ENCODE results near the gene TNFRSF1A. TPM values are rescaled to one million over a fixed set of nuclear protein-coding genes. Genes with fewer than 3 reads are reported as not detected.
A peak's percentile ranks its signal among the peaks of the same experiment; 100 is the strongest.

Gene TNFRSF1A
- total and polyA plus RNA-seq, 9 of the 15 experiments (the other 6 are each of a cell fraction or from before 2014, with no cell fraction given) = 0.76 to 43.5 (median 30.0) TPM

DNA sequence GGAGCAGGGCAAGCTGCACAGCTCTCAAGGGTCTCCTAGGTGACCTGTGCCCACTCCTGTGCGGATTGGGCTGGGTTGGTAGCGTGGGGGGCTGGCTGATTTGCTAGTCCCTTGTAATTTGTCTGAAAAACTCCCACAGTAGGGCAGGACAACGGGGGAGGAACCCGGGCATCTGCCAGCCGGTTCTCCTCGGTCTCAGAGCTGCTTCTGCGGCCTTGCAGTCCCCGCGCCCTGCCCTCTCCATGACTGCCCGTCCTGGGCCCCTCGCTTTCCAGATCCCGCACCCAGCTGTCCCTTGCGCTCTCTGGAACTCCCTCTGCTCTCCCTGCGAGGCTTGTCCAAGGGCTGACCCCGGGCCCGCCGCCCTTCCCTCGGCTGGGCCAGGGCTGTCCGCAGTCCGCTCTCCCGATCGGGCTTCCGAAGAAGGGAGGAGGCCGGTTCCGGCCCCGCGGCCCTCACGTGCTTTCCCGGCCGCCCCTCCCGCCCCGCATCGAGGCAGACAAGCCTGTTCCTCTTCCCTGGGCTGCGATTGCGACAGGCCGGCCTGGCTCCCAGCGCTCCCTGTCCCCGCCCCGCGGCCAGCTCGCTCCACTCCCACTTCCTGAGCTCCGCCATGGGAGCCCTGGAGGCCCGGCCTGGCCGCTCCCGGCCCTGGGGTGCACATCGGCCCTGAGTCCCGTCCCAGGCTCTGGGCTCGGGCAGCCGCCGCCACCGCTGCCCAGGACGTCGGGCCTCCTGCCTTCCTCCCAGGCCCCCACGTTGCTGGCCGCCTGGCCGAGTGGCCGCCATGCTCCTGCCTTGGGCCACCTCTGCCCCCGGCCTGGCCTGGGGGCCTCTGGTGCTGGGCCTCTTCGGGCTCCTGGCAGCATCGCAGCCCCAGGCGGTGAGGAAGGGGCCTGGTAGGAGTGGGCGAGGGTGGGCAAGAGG is 42.0 kb upstream of the TNFRSF1A start, which contains the start of gene LTBR (continued):
- TF ChIP-seq CREB3 (tag; conservative IDR thresholded peaks at IDR 0.05; ENCODE audit: low read depth) (no peak), ATF1 (CRISPR knock-in tag; IDR thresholded peaks at IDR 0.05) (no peak), ATF1 (tag; IDR thresholded peaks at IDR 0.05) (0 out of 2 replicates have a peak, but pooled peaks have one; percentile 18), EP400 (IDR thresholded peaks at IDR 0.05) (peak; percentile 87), CREM (IDR thresholded peaks at IDR 0.05; ENCODE audit: low read depth) (peak; percentile 51; the same call in 1 of the 2 replicates), PATZ1 (CRISPR knock-in tag; IDR thresholded peaks at IDR 0.05; ENCODE audit: borderline replicate concordance) (no peak), TFE3 (CRISPR knock-in tag; IDR thresholded peaks at IDR 0.05) (peak; percentile 23; the same call in 1 of the 2 replicates), SUPT5H (IDR thresholded peaks at IDR 0.05) (peak; percentile 72), GABPB1 (CRISPR knock-in tag; IDR thresholded peaks at IDR 0.05) (no peak; the same call in 1 of the 2 replicates), MXI1 (IDR thresholded peaks at IDR 0.05; ENCODE audit: low read depth, low read length) (no peak), KLF16 (IDR thresholded peaks at IDR 0.05) (no peak), BHLHE40 (IDR thresholded peaks at IDR 0.05; ENCODE audit: low read length) (peak; percentile 97)
- TF ChIP-seq, protein P1, sequence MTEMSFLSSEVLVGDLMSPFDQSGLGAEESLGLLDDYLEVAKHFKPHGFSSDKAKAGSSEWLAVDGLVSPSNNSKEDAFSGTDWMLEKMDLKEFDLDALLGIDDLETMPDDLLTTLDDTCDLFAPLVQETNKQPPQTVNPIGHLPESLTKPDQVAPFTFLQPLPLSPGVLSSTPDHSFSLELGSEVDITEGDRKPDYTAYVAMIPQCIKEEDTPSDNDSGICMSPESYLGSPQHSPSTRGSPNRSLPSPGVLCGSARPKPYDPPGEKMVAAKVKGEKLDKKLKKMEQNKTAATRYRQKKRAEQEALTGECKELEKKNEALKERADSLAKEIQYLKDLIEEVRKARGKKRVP (CRISPR knock-in tag; IDR thresholded peaks at IDR 0.05) = no peak
- TF ChIP-seq, protein P2, sequence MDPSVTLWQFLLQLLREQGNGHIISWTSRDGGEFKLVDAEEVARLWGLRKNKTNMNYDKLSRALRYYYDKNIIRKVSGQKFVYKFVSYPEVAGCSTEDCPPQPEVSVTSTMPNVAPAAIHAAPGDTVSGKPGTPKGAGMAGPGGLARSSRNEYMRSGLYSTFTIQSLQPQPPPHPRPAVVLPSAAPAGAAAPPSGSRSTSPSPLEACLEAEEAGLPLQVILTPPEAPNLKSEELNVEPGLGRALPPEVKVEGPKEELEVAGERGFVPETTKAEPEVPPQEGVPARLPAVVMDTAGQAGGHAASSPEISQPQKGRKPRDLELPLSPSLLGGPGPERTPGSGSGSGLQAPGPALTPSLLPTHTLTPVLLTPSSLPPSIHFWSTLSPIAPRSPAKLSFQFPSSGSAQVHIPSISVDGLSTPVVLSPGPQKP (CRISPR knock-in tag; IDR thresholded peaks at IDR 0.05) = no peak
- TF ChIP-seq, protein P3, sequence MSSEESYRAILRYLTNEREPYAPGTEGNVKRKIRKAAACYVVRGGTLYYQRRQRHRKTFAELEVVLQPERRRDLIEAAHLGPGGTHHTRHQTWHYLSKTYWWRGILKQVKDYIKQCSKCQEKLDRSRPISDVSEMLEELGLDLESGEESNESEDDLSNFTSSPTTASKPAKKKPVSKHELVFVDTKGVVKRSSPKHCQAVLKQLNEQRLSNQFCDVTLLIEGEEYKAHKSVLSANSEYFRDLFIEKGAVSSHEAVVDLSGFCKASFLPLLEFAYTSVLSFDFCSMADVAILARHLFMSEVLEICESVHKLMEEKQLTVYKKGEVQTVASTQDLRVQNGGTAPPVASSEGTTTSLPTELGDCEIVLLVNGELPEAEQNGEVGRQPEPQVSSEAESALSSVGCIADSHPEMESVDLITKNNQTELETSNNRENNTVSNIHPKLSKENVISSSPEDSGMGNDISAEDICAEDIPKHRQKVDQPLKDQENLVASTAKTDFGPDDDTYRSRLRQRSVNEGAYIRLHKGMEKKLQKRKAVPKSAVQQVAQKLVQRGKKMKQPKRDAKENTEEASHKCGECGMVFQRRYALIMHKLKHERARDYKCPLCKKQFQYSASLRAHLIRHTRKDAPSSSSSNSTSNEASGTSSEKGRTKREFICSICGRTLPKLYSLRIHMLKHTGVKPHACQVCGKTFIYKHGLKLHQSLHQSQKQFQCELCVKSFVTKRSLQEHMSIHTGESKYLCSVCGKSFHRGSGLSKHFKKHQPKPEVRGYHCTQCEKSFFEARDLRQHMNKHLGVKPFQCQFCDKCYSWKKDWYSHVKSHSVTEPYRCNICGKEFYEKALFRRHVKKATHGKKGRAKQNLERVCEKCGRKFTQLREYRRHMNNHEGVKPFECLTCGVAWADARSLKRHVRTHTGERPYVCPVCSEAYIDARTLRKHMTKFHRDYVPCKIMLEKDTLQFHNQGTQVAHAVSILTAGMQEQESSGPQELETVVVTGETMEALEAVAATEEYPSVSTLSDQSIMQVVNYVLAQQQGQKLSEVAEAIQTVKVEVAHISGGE (CRISPR knock-in tag; IDR thresholded peaks at IDR 0.05) = peak in 1 of 3 experiments; percentile 56; a peak in 2 of 6 replicates

Data from K562 (cell line).